ENCODE measurements around the gene STAB1. TPM values are rescaled to one million over a fixed set of nuclear protein-coding genes. Genes with fewer than 3 reads are reported as not detected.
A peak's percentile ranks its signal among the peaks of the same experiment; 100 is the strongest.

Gene STAB1
- total and polyA plus RNA-seq, 2 of the 13 experiments (the other 11 are each of a cell fraction or from before 2014, with no cell fraction given) = 0.09 to 0.34 TPM

DNA sequence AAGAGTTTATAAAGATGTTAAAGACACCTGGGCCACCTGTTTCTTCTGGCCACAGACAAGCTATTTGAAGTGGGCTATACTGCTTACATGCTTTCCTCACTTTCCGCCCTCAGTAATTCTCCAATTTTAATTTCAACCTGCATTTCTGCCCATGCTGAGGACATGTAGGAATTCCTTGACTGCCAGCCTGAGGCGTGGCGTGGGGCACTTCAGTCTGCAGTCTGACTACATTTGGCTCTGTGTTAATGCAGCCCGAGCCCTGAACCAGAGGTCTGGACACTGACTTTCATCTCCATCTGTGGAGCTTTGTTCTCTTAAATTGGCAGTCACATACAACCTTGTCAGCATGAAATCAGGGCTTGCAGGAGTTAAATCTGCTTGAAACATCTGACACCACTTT lies 49.8 kb downstream of the STAB1 start:
- DNase-seq (ENCODE audit: low spot score) = no peak
- no peak for FAIRE-seq
- CTCF ChIA-PET (ENCODE audit: low intra/inter-chr PET ratio, low total read pairs) = no interaction called here
- in situ Hi-C loops (cut with HindIII; ENCODE audit: extremely low pct_ligation_motif_present, low pct_unique_long_range_greater_than_20kb) = no loop called here
- H3K27ac ChIP-seq (ENCODE audit: extremely low read length, insufficient read depth, low read length) = no peak overlapping the region
- no peaks in the 10 kb centered on the region for H3K9me3 ChIP-seq (ENCODE audit: low read length)
- TF ChIP-seq NFATC3 (CRISPR knock-in tag; IDR thresholded peaks at IDR 0.05) (no peak), ZNF138 (CRISPR knock-in tag; IDR thresholded peaks at IDR 0.05; ENCODE audit: low read depth) (no peak), ZNF253 (CRISPR knock-in tag; IDR thresholded peaks at IDR 0.05; ENCODE audit: borderline replicate concordance) (no peak), RBM39 (IDR thresholded peaks at IDR 0.05; ENCODE audit: low read depth, low read length, poor library complexity, severe bottlenecking) (no peak)
- H2AFZ ChIP-seq (ENCODE audit: low read length) = no peak overlapping the region
- H3K36me3 ChIP-seq (replicated peaks in 1 of 2; ENCODE audit: control insufficient read depth in 1 of 2, insufficient read depth in 2 of 2, low read length in 2 of 2) = peaks cover 8 to 30% of the 10 kb centered on the region in 2 experiments
- H3K79me2 ChIP-seq (ENCODE audit: insufficient read depth, low read length) = no peaks in the 10 kb centered on the region
- H3K4me3 ChIP-seq (replicated peaks in 1 of 3; ENCODE audit: insufficient read depth in 1 of 3, low read depth in 2 of 3, low read length in 3 of 3) = no peak overlapping the region
- 96% methylated on average over 4 of the region's 4 CpGs for WGBS (ENCODE audit: low lambda C conversion rate)
- no peak overlapping the region for H3K9ac ChIP-seq (ENCODE audit: insufficient read depth, low read depth, low read length)
- POLR2A ChIA-PET = interaction anchor here (1.5 kb wide), 1 partner anchor 9 kb away, joined by 5 read pairs; the partner anchor contains the start of gene UQCC5
- ATAC-seq = no peak
- H3K27me3 ChIP-seq (ENCODE audit: control insufficient read depth in 1 of 2, insufficient read depth in 2 of 2, low read length in 2 of 2) = no peaks in the 10 kb centered on the region
- peaks cover 3% of the 10 kb centered on the region; the same call in 1 of the 2 replicates for H3K4me1 ChIP-seq (ENCODE audit: insufficient read depth, low read length)
- H4K20me1 ChIP-seq (ENCODE audit: insufficient read depth, low read length) = no peaks in the 10 kb centered on the region; the same call in 1 of the 2 replicates
- intact Hi-C loops (cut with micrococcal nuclease; ENCODE audit: unreplicated experiment) = no loop called here
- BruUV-seq (replicated peaks) = no TSS peak
- H3K4me2 ChIP-seq (ENCODE audit: low read depth, low read length) = no peak overlapping the region

GRCh38 chr3:52546111-52546901 lies 51.2 kb downstream of the STAB1 start:
- Histone ChIP-seq H3K27ac (ENCODE audit: extremely low read length, insufficient read depth, low read length) (no peak overlapping the region), H3K4me1 (ENCODE audit: insufficient read depth, low read length) (no peaks in the 10 kb centered on the region), H2AFZ (ENCODE audit: low read length) (no peak overlapping the region), H4K20me1 (ENCODE audit: insufficient read depth, low read length) (no peaks in the 10 kb centered on the region), H3K9me3 (ENCODE audit: low read length) (no peaks in the 10 kb centered on the region), H3K9ac (ENCODE audit: insufficient read depth, low read depth, low read length) (no peak overlapping the region), H3K4me2 (ENCODE audit: low read depth, low read length) (no peak overlapping the region), H3K27me3 (ENCODE audit: control insufficient read depth in 1 of 2, insufficient read depth in 2 of 2, low read length in 2 of 2) (no peaks in the 10 kb centered on the region), H3K4me3 (replicated peaks in 1 of 3; ENCODE audit: insufficient read depth in 1 of 3, low read depth in 2 of 3, low read length in 3 of 3) (no peak overlapping the region), H3K79me2 (ENCODE audit: insufficient read depth, low read length) (no peaks in the 10 kb centered on the region), H3K36me3 (replicated peaks in 1 of 2; ENCODE audit: control insufficient read depth in 1 of 2, insufficient read depth in 2 of 2, low read length in 2 of 2) (peaks cover 15 to 35% of the 10 kb centered on the region in 2 experiments)
- TF ChIP-seq LCORL (IDR thresholded peaks at IDR 0.05) = no peak
- TF ChIP-seq LCORL (CRISPR knock-in tag; IDR thresholded peaks at IDR 0.05) = no peak
- no peak for TF ChIP-seq ZNF138 (CRISPR knock-in tag; IDR thresholded peaks at IDR 0.05; ENCODE audit: low read depth)
- no peak for TF ChIP-seq ERF (CRISPR knock-in tag; IDR thresholded peaks at IDR 0.05)
- intact Hi-C loops (cut with micrococcal nuclease; ENCODE audit: unreplicated experiment) (no loop called here), in situ Hi-C loops (cut with HindIII; ENCODE audit: extremely low pct_ligation_motif_present, low pct_unique_long_range_greater_than_20kb) (no loop called here)
- TSS peak; percentile 38 for BruUV-seq (replicated peaks)
- CTCF ChIA-PET (ENCODE audit: low intra/inter-chr PET ratio, low total read pairs) = no interaction called here
- DNase-seq (ENCODE audit: low spot score) = no peak
- FAIRE-seq = no peak
- ATAC-seq = no peak
- 96% methylated on average over 3 of the region's 3 CpGs for WGBS (ENCODE audit: low lambda C conversion rate)
- POLR2A ChIA-PET = no interaction called here

Data from HepG2 (cell line).